Measurements from ENCODE around the gene P4HA3. TPM values are rescaled to one million over a fixed set of nuclear protein-coding genes. Genes with fewer than 3 reads are reported as not detected.

The P4HA3 gene
- total and polyA plus RNA-seq, 9 of the 15 experiments (the other 6 are each of a cell fraction or from before 2014, with no cell fraction given): 0.01 to 0.03 TPM; not detected in 7

DNA sequence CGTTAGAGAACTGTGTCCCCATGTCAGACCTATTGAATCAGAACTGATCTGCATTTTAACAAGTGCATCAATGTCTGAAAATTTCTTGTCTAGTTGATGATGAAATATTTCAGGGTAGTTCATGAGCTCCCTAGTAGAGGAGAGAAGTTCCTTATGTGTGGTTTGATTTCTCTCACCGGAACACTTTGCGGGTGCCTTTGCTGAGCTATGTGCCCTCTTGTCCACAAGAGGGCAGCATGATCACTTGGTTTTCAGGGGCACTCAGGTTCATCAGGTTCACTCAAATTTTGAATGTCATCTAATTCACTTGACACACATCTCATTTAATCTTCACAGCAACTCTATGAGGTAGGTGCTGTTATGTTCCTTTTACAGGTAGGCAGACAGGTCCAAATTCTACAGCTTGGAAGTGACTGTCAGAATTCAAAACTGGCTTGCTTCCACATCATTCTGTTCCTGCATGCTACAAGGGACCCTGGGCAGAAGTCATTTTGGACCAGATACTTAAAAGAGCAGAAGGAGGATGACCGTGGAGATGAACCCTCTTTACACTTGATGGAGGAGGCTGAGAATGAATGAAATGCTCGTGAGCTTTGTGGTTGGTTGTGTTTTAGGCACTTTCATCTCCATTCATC, 55.6 kb downstream of the P4HA3 start (continued):
- TF ChIP-seq, protein P1, sequence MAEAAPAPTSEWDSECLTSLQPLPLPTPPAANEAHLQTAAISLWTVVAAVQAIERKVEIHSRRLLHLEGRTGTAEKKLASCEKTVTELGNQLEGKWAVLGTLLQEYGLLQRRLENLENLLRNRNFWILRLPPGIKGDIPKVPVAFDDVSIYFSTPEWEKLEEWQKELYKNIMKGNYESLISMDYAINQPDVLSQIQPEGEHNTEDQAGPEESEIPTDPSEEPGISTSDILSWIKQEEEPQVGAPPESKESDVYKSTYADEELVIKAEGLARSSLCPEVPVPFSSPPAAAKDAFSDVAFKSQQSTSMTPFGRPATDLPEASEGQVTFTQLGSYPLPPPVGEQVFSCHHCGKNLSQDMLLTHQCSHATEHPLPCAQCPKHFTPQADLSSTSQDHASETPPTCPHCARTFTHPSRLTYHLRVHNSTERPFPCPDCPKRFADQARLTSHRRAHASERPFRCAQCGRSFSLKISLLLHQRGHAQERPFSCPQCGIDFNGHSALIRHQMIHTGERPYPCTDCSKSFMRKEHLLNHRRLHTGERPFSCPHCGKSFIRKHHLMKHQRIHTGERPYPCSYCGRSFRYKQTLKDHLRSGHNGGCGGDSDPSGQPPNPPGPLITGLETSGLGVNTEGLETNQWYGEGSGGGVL (CRISPR knock-in tag; IDR thresholded peaks at IDR 0.05): no peak
- TF ChIP-seq, protein P2, sequence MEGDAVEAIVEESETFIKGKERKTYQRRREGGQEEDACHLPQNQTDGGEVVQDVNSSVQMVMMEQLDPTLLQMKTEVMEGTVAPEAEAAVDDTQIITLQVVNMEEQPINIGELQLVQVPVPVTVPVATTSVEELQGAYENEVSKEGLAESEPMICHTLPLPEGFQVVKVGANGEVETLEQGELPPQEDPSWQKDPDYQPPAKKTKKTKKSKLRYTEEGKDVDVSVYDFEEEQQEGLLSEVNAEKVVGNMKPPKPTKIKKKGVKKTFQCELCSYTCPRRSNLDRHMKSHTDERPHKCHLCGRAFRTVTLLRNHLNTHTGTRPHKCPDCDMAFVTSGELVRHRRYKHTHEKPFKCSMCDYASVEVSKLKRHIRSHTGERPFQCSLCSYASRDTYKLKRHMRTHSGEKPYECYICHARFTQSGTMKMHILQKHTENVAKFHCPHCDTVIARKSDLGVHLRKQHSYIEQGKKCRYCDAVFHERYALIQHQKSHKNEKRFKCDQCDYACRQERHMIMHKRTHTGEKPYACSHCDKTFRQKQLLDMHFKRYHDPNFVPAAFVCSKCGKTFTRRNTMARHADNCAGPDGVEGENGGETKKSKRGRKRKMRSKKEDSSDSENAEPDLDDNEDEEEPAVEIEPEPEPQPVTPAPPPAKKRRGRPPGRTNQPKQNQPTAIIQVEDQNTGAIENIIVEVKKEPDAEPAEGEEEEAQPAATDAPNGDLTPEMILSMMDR (IDR thresholded peaks at IDR 0.05 in 2 of 3, conservative IDR thresholded peaks at IDR 0.05 in 1 of 3; ENCODE audit: insufficient read depth in 2 of 3, low read depth in 1 of 3, low read length in 3 of 3): peak; percentile 84 to 91 (median 85)
- TF ChIP-seq SRF (CRISPR knock-in tag; IDR thresholded peaks at IDR 0.05) (no peak), TRIM24 (IDR thresholded peaks at IDR 0.05) (no peak), RBM34 (IDR thresholded peaks at IDR 0.05; ENCODE audit: borderline replicate concordance, insufficient read depth, low read length) (no peak), MYBL2 (IDR thresholded peaks at IDR 0.05; ENCODE audit: low read depth) (no peak), MYBL2 (CRISPR knock-in tag; IDR thresholded peaks at IDR 0.05; ENCODE audit: borderline replicate concordance) (no peak), RHOXF2B (CRISPR knock-in tag; conservative IDR thresholded peaks at IDR 0.05) (no peak), TBL1XR1 (IDR thresholded peaks at IDR 0.05; ENCODE audit: low read length in 2 of 2) (no peak), CBFA2T3 (IDR thresholded peaks at IDR 0.05) (no peak), COPS2 (conservative IDR thresholded peaks at IDR 0.05) (no peak), SMARCA4 (IDR thresholded peaks at IDR 0.05) (no peak), TGIF2 (CRISPR knock-in tag; IDR thresholded peaks at IDR 0.05) (no peak), NFIX (CRISPR knock-in tag; IDR thresholded peaks at IDR 0.05; ENCODE audit: low read depth) (no peak), HNRNPL (IDR thresholded peaks at IDR 0.05; ENCODE audit: low read depth, low read length) (no peak)
- TF ChIP-seq, protein P3, sequence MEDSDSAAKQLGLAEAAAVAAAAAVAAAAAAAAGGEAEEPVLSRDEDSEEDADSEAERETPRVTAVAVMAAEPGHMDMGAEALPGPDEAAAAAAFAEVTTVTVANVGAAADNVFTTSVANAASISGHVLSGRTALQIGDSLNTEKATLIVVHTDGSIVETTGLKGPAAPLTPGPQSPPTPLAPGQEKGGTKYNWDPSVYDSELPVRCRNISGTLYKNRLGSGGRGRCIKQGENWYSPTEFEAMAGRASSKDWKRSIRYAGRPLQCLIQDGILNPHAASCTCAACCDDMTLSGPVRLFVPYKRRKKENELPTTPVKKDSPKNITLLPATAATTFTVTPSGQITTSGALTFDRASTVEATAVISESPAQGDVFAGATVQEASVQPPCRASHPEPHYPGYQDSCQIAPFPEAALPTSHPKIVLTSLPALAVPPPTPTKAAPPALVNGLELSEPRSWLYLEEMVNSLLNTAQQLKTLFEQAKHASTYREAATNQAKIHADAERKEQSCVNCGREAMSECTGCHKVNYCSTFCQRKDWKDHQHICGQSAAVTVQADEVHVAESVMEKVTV (CRISPR knock-in tag; IDR thresholded peaks at IDR 0.05): peak; percentile 66
- TF ChIP-seq, protein P4, sequence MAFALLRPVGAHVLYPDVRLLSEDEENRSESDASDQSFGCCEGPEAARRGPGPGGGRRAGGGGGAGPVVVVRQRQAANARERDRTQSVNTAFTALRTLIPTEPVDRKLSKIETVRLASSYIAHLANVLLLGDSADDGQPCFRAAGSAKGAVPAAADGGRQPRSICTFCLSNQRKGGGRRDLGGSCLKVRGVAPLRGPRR (CRISPR knock-in tag; IDR thresholded peaks at IDR 0.05): no peak
